ENCODE measurements around the gene ZNF701.

DNA sequence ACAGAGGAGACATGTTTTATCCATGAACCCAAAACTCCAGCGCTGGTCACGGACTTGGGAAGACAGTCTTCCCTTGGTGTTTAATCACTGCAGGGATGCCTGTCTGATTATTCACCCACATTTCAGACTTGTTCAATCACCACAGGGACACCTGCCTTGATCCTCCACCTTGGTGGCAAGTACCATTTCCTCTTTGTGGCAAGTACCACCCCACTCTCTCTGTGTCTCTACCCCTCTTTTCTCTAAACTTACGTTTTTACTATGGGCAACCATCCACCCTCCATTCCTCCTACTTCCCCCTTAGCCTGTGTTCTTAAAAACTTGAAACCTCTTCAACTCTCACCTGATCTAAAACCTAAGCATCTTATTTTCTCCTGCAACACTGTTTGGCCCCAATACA lies 51.3 kb downstream of the ZNF701 start:
- TF ChIP-seq, protein P1, sequence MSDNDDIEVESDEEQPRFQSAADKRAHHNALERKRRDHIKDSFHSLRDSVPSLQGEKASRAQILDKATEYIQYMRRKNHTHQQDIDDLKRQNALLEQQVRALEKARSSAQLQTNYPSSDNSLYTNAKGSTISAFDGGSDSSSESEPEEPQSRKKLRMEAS (IDR thresholded peaks at IDR 0.05; ENCODE audit: low read depth, low read length) = no peak
- TF ChIP-seq, protein P2, sequence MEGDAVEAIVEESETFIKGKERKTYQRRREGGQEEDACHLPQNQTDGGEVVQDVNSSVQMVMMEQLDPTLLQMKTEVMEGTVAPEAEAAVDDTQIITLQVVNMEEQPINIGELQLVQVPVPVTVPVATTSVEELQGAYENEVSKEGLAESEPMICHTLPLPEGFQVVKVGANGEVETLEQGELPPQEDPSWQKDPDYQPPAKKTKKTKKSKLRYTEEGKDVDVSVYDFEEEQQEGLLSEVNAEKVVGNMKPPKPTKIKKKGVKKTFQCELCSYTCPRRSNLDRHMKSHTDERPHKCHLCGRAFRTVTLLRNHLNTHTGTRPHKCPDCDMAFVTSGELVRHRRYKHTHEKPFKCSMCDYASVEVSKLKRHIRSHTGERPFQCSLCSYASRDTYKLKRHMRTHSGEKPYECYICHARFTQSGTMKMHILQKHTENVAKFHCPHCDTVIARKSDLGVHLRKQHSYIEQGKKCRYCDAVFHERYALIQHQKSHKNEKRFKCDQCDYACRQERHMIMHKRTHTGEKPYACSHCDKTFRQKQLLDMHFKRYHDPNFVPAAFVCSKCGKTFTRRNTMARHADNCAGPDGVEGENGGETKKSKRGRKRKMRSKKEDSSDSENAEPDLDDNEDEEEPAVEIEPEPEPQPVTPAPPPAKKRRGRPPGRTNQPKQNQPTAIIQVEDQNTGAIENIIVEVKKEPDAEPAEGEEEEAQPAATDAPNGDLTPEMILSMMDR (IDR thresholded peaks at IDR 0.05; ENCODE audit: low read depth, low read length) = no peak

All from NB4 (cell line).